ENCODE data around the gene CSH2. TPM values are rescaled to one million over a fixed set of nuclear protein-coding genes. Genes with fewer than 3 reads are reported as not detected.

The CSH2 gene
- total RNA-seq, 2 donors from 2014 or later: not detected

DNA sequence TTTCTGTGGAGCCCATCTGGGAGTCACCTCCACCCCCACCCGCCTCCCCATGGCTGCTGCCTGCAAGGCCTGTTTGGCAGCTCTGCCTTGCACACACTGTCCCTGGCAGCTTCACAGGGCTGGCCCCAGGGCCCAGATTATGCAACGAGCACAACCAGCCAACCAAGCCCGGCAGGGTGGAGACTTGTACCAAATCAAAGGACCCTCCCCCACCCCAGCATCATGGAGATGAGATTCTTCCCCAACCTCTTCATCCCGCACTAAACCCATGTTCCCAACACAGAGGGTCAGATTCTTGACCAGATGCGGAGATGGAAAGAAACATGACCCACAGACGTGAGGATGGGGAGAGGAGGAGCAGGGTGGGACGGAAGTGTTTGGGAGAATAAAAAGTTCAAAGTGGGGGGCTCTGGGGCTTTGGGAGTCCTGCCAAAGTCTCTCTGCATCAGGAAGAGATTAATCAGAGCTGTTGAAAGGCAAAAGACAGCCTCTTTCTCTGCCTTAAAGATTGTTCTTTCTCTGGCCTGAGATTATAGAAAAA, 34.8 kb downstream of the CSH2 start:
- Histone ChIP-seq H3K4me3 (peak overlapping the region in 1 of 2 donors; percentile 13), H3K4me1 (replicated peaks) (peaks cover 40% of the 10 kb centered on the region), H3K36me3 (peaks cover 14 to 17% of the 10 kb centered on the region in 2 donors), H3K27ac (peak overlapping the region; percentile 84 to 94), H3K9me3 (no peaks in the 10 kb centered on the region), H3K27me3 (replicated peaks; ENCODE audit: insufficient read depth) (no peaks in the 10 kb centered on the region)
- peak; percentile 97 for DNase-seq (ENCODE audit: low spot score)
- TF ChIP-seq, protein P1, sequence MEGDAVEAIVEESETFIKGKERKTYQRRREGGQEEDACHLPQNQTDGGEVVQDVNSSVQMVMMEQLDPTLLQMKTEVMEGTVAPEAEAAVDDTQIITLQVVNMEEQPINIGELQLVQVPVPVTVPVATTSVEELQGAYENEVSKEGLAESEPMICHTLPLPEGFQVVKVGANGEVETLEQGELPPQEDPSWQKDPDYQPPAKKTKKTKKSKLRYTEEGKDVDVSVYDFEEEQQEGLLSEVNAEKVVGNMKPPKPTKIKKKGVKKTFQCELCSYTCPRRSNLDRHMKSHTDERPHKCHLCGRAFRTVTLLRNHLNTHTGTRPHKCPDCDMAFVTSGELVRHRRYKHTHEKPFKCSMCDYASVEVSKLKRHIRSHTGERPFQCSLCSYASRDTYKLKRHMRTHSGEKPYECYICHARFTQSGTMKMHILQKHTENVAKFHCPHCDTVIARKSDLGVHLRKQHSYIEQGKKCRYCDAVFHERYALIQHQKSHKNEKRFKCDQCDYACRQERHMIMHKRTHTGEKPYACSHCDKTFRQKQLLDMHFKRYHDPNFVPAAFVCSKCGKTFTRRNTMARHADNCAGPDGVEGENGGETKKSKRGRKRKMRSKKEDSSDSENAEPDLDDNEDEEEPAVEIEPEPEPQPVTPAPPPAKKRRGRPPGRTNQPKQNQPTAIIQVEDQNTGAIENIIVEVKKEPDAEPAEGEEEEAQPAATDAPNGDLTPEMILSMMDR (IDR thresholded peaks at IDR 0.05): no peak
- TF ChIP-seq POLR2AphosphoS5 (IDR thresholded peaks at IDR 0.05) (peak; percentile 94), POLR2A (IDR thresholded peaks at IDR 0.05) (peak; percentile 30)
- 12% methylated on average over 7 of the region's 7 CpGs for WGBS
- intact Hi-C loops (cut with DNase I): no loop called here

DNA sequence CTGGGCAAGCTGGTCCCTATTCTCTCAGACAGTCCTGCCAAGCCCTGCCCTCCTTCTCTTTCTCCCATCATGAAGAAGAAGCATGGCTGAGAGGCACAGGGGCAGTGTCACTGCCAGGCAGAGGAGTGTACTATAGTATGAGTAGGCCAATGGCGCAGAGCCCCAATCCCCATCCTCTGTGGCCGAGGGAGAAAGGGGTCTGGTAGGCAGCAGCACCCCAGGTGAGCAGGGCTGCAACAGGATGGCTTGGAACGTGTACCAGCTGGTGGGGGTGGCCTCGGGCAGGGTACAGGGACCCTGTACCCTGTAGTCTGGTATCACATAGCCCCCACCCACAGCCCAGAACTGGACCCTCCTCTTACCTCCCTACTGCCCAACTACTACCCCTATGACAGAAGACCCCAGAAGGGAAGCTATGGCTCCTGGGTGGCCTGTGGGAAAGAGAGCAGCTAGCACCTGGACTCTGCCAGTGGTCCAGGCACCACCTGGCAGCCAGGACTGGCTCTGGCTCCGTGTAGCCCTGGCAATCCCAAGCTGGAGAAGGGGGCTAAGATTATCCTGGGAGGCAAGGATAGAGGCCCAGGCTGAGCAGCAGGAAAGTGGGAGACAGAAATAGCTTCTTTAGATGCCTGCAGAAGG, 35.4 kb downstream of the CSH2 start:
- Histone ChIP-seq H3K36me3 (peaks cover 14 to 23% of the 10 kb centered on the region in 2 donors), H3K27ac (peak overlapping the region; percentile 84 to 94), H3K9me3 (no peaks in the 10 kb centered on the region), H3K27me3 (replicated peaks; ENCODE audit: insufficient read depth) (no peaks in the 10 kb centered on the region), H3K4me1 (replicated peaks) (peaks cover 40% of the 10 kb centered on the region), H3K4me3 (peak overlapping the region in 1 of 2 donors; percentile 13)
- intact Hi-C loops (cut with DNase I): no loop called here
- DNase-seq (ENCODE audit: low spot score): no peak
- 63% methylated on average over 5 of the region's 5 CpGs for WGBS
- TF ChIP-seq POLR2AphosphoS5 (IDR thresholded peaks at IDR 0.05): no peak

DNA sequence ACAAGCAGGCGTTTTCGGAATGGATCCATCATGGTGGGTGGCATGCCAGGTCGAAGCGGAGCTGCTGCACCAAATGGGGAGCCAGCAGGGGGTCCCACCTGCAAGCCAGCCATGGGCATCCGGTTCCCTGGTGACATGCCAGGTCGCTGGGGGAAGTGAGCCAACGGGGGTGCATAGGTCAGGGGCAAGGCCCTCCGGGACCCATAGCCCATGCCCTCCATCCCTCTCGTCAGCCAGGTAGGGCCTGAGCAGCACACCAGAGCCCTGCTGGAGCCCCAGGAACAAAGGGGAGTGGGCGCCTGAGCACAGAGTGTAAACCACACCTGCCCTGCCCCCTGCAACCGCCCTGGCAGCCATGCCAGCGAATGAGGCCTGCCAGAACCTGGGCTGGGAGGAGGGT, 36.0 kb downstream of the CSH2 start:
- 77% methylated on average over 12 of the region's 12 CpGs for WGBS
- peak overlapping the region; percentile 84 to 94 for H3K27ac ChIP-seq

DNA sequence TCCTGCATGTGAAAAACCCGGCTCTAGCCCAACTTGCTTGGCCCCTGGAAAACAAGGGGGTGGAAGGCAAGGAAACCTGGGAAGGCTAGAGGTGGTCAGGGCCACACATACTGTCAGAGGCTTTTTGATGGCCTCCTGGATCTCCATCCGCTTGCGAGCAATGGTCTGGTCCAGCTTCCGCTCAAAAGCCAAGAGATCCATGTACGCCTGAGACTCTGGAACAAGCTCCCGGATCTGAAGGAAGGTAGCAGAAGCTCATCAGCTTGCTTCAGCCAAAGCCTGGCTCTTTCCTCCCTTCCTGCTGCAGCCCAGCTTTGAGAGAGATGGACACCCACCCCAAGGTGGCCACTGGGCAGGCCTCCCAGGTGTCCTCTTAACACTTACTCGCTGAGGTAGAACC, 36.7 kb downstream of the CSH2 start:
- intact Hi-C loops (cut with DNase I): no loop called here
- Histone ChIP-seq H3K27me3 (replicated peaks; ENCODE audit: insufficient read depth) (no peaks in the 10 kb centered on the region), H3K4me1 (replicated peaks) (peaks cover 40% of the 10 kb centered on the region), H3K4me3 (no peak overlapping the region), H3K27ac (peak overlapping the region; percentile 84 to 94), H3K36me3 (peaks cover 21 to 33% of the 10 kb centered on the region in 2 donors), H3K9me3 (no peaks in the 10 kb centered on the region)
- DNase-seq (ENCODE audit: low spot score): no peak
- TF ChIP-seq POLR2A (IDR thresholded peaks at IDR 0.05): no peak
- TF ChIP-seq POLR2AphosphoS5 (IDR thresholded peaks at IDR 0.05): no peak
- TF ChIP-seq, protein P1 (IDR thresholded peaks at IDR 0.05): no peak
- WGBS: 95% methylated on average over 7 of the region's 7 CpGs

More for the DNA sequence above, 36.0 kb downstream of the CSH2 start:
- Histone ChIP-seq H3K9me3 (no peaks in the 10 kb centered on the region), H3K27me3 (replicated peaks; ENCODE audit: insufficient read depth) (no peaks in the 10 kb centered on the region), H3K36me3 (peaks cover 19 to 29% of the 10 kb centered on the region in 2 donors), H3K4me3 (no peak overlapping the region), H3K4me1 (replicated peaks) (peaks cover 40% of the 10 kb centered on the region)
- TF ChIP-seq POLR2A (IDR thresholded peaks at IDR 0.05) (no peak), POLR2AphosphoS5 (IDR thresholded peaks at IDR 0.05) (no peak)
- TF ChIP-seq, protein P1 (IDR thresholded peaks at IDR 0.05): no peak
- intact Hi-C loops (cut with DNase I): no loop called here
- DNase-seq (ENCODE audit: low spot score): no peak

DNA sequence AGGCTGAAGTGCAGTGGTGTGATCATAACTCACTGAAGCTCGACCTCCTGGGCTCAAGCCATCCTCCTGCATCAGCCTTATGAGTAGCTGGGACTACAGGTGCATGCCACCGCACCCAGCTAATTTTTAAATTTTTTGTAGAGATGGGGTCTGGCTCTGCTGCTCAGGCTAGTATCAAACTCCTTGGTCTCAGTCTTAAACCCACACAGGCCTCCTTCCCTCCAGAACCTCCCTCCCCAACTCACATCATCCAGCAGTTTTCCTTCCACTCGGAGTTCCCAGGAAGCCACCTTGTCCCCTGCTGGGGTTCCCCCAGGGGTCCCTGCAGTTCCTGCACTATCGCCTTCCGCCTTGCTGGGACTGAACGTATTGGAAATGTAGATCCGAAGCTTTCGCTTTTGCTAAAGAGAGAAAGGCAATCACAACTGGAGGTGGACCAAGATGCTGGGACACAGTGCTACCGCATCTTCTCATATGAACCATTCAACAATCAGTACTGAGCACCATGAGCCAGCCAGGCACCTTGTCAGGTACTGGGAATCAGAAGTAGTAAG, 38.2 kb downstream of the CSH2 start:
- DNase-seq (ENCODE audit: low spot score): no peak
- TF ChIP-seq, protein P1 (IDR thresholded peaks at IDR 0.05): no peak
- TF ChIP-seq POLR2A (IDR thresholded peaks at IDR 0.05): no peak
- TF ChIP-seq POLR2AphosphoS5 (IDR thresholded peaks at IDR 0.05): no peak
- Histone ChIP-seq H3K36me3 (peaks cover 29 to 44% of the 10 kb centered on the region in 2 donors), H3K9me3 (no peaks in the 10 kb centered on the region), H3K27me3 (replicated peaks; ENCODE audit: insufficient read depth) (no peaks in the 10 kb centered on the region), H3K4me1 (replicated peaks) (peaks cover 29% of the 10 kb centered on the region), H3K27ac (peak overlapping the region; percentile 17 to 35), H3K4me3 (no peak overlapping the region)
- intact Hi-C loops (cut with DNase I): no loop called here
- WGBS: 85% methylated on average over 9 of the region's 9 CpGs

Data from prostate gland (tissue), 2 donors.